Measurements from ENCODE around the gene SSMEM1.

Gene SSMEM1

GRCh38 chr7:130254555-130254954, 46.9 kb downstream of the SSMEM1 start:
- ATAC-seq = no peak

- no peak for ATAC-seq
These were observed 49.0 kb downstream of the SSMEM1 start for GRCh38 chr7:130256704-130257103.

GRCh38 chr7:130258494-130259078, 50.9 kb downstream of the SSMEM1 start:
- no peak for ATAC-seq

GRCh38 chr7:130262448-130262847, 54.8 kb downstream of the SSMEM1 start:
- ATAC-seq = no peak

GRCh38 chr7:130263130-130263529, 55.5 kb downstream of the SSMEM1 start:
- ATAC-seq = no peak
